SHP77 treated with DMSO at 0.1 percent for 48 hours (cell line): ENCODE results near the gene STX8.
"Not testable (repeated sequence)": the region's sequence is repeated elsewhere in the genome, so short reads cannot be mapped to it uniquely, and the experiment has no call there.

Experiments
- DNase-seq: peaks from one replicate; lab custom pipeline; 2025; lab: John Stamatoyannopoulos, UW

Gene STX8, protein sequence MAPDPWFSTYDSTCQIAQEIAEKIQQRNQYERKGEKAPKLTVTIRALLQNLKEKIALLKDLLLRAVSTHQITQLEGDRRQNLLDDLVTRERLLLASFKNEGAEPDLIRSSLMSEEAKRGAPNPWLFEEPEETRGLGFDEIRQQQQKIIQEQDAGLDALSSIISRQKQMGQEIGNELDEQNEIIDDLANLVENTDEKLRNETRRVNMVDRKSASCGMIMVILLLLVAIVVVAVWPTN

DNA sequence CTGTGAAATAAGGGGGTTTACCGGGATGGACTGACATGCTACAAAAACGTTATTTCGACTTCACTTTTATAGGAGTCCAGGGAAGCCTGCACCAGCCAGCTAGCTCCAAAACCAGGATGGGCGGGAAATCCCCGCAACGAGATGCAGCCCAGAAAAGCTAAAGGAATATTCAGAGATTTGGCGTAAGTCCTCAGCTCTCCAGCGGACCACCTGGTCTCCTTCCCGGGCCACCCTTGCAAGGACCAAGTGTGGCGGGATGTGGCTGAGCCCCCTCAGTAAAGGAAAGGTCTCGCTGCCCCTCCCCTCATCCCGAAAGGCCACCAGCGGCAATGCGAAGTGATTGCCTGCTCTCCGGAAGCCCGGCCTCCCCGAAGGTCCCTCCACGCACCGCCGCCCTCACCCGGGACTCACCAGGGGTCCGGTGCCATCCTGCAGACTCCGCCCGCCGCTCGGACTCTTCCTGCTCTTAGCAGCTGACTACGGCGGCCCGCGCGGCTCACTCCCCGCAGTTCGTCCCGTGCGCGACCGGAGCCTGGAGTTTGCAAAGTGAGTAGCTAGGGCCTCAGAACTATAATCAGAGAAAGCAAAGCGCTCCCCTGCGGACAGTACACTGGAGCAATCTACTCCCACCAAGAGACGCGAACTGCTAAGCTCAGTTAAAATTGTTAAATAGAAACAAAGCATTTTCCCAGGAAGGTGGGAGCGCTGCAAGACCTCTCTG is at the start of gene STX8:
TSS of gene STX8 (minus strand) at position 440 of the 721 bp plus-strand sequence. CDS start at position 428, 12 bp downstream.
- peak; percentile 88 for DNase-seq

DNA sequence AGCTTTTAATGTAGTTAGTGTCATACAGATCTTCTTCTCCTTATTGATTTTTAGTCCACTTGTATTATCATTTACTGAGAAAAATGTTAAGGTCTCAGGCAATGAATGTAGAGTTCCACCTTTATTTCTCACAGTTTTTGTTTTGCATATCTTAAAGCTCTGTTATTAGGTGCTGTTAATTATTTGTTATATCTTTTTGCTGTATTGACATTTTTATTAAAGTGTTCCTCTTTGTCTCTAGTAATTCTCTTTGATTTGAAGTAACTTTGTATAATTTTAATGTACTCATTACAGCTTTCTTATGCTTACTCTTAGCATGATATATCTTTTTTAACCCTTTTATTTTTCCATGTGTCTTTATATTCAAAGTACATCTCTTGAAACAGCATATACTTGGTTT is 47.3 kb upstream of the STX8 start:
- DNase-seq: no peak

DNA sequence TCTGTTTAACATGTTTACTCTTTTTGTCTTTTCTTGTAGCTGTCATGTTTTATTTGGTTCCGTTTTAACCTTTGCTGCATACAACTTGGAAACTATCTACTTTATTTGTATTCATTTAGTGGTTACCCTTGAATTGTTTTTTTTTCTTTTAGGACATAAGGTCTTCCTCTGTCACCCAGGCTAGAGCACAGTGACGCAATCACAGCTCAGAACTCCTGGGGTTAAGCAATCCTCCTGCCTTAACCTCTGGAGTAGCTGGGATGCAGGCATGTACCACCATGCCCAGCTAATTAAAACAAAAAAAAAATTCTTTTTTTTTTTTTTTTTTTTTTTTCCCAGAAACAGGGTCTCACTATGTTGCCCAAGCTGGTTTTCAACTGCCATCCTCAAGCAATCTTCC is 39.9 kb upstream of the STX8 start:
- no peak for DNase-seq

DNA sequence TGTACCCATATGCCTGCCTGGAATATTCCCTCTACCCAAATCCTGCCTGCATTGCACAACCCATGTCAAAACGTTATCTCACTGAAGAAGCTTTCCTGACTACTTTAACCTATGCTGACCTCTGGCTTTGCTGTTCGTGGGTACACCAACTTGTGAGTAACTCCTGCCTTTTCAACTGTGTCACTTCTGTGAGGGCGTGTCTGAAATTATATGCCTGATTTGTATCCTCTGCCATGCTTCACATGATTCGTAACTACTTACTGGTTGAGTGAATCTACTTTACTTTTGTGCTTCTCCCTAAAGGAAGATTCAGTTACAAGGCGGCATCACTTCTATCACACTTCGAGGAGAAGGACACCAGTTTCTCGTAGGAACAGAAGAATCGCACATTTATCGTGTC is 36.4 kb upstream of the STX8 start:
- DNase-seq: no peak

DNA sequence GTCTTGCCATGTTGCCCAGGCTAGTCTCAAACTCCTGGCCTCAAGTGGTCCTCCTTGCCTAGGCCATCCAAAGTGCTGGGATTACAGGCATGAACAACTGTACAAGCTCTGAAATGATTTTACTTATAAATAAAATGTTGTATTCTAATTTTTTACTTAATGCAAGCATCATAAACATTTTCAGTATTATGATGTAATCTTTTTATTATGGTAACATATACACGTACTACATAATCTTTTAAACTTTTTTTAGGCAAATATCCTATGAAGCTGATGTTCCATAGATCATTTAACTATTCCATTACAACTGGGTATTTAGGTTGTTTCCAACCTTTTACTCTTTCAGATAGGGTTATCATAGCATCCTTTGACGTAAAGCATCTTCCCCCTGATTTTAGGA is 35.9 kb upstream of the STX8 start:
- no peak for DNase-seq

DNA sequence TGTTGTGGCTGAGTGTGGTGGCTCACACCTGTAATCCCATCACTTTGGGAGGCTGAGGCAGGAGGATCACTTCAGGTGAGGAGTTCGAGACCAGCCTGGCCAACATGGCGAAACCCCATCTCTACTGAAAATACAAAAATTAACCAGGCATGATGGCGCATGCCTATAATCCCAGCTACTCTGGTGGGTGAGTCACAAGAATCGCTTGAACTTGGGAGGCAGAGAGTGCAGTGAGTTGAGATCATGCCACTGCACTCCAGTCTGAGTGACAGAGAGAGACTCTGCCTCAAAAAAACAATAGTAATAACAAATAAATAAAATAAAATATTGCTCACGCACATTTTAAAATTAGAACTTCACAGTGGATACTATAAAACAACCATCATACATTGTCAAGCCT is 31.4 kb upstream of the STX8 start:
- not testable (repeated sequence) for DNase-seq

DNA sequence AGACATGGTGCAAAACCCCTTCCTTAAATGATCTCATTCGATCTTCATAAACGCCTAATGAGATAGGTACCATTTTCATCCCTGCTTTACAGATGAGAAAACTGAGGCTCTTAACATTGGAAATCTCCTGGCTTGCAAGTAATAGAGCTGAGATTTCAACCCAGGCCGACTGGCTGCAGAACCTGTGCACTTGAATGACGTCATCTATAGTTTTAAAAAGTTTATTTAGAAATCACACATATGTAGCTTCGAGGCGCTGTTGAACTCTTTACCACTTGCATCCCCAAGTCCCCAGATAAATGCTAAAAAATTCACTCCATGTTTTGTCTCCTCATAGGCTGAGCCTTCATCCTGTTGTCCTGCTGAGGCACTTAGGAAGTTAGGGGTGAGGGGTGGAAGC is 30.8 kb upstream of the STX8 start:
- no peak for DNase-seq

DNA sequence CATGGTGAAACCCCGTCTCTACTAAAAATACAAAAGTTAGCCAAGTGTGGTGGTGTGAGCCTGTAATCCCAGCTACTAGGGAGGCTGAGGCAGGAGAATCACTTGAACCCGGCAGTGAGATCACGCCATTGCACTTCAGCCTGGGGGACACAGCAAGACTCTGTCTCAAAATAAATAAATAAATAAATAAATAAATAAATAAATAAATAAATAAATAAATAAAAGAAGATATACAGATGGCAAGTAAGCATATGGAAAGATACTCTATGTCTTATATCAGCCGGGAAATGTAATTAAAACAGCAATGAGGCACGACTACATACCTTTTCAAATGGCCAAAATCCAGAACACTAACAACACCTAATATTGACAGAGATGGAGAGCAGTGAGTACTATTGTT is 29.0 kb upstream of the STX8 start:
- DNase-seq: not testable (repeated sequence)

DNA sequence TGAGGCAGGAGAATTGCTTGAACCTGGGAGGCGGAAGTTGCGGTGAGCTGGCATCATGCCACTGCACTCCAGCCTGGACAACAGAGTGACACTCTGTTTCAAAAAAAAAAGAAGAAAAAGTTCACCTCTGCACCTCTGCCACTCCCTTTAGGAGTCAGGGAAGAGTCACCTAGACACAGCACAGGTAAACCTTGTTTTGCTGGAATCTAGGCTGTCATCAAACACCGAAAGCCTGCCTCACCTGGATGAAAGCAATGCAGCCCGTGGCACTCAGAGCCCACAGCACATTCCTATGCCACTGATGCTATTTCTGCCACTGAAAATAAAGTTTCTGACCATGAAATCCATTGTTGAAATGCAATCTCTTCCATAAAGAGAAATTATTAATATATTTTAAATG is 23.0 kb upstream of the STX8 start:
- no peak for DNase-seq

DNA sequence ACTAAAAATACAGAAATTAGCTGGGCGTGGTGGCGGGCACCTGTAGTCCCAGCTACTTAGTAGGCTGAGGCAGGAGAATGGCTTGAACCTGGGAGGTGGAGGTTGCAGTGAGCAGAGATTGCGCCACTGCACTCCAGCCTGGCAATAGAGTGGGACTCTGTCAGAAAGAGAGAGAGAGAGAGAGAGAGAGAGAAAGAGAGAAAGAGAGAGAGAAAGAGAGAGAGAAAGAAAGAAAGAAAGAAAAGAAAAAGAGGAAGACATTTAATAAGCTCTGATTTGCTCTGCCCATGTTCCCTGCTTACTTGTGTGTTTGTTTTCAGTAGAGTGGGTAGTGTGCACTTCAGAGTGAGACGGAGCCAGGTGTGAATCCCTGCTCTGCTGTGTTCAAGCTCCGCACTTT is 22.0 kb upstream of the STX8 start:
- not testable (repeated sequence) for DNase-seq

DNA sequence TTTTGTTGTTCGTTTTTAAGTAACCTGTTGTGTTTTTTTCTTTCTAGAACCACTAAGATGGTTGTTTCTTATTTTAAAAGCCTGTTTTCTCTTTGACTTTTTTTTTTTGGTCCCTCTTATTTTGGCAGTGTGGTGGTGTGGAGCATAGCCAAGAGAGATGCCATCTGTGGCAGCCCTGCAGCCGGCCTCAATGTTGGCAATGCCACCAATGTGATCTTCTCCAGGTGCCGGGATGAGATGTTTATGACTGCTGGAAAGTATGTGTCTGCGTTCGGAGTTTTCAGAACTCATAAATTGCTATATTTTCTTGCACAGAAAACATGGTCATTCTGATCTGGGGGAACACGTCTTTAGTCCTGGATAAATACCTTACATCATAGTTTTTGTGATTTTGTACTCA is 18.4 kb upstream of the STX8 start:
- no peak for DNase-seq

DNA sequence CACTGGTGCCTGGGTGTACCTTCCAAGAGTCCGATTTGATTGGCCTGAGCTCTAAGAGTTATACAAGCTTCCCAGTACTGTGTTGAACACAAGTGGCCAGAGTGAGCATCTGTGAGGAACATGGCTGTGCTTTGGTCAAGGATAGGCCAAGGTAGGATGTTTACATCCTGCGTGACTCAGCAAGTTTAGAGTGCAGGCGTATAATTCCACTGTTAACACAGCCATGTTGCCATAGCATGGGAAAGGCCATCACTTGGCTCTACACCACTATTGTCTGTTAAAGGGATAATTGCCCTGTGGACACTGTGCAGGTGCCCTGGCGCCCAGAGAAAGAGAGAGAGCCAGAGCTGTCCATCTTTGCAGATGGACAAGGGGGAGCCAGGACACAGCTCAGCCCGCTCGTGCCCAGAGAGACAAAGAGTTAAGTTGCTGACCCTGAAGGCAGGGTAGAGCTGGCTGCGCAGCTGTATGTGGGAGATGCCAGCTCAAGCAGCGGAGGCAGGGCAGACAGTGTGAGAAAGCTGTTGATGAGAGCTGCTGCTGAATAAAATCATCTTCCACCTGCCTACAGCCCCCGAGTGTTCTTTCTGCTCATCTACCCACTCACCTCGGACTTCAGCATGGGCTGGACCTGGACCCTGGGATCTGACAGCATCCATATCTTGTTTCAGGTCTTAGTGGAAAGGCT is 12.5 kb upstream of the STX8 start:
- DNase-seq: no peak

DNA sequence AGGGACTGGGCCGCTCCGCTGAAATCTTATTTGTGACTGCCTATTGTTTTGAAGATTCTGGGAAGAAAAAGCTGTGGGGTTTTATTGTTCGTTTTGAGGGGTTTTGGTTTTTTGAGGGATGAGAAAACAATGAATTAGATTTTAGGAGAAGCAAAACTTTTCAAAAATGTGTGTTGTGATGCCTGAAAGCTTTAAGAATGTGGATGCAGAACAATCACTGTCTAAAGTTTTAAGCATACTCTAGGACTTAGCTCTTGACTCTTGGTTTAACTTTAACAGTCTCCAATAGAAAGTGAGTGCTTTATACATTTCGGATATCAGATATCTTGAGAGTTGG is 1.7 kb upstream of the STX8 start:
- no peak for DNase-seq

DNA sequence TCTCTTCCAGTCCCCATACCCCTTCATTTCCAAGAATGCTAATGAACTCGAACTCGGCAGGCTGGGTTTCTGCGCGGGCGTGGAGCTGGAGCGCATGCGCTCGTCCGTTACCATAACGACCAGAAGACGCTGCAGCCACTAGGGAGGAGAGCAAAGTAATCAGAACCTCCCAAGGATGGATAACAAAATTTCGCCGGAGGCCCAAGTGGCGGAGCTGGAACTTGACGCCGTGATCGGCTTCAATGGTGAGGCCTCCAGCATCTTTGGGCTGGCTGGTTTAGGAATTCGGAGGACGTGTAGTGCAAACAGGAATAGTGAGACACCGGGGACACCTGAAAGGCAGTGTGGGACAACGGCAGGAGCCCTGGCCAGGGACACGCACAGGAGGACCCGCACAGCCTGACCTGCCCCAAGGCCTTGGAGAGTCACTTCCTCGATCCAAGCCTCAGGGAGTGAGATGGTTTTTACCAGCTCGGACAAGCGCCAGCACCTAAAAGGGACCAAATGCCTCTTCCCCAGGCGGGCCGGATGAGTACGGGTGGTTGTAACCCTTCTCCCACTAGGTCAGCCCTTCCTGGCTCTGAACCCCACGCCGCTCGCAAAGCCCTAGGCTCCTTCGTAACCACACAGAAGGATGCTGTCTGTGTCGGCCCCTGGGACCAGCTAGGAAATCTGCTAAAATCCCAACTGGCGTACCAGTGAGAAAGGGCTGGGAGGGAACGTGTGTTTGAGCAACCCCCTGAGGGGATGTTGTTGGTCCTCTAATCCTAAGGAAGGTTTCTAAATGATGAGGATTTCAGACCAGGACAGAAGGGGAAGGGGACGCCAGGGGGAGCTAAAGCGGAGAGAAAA is 1.1 kb upstream of the STX8 start, which contains the start of gene CFAP52:
TSS of gene CFAP52 (plus strand) at position 122 of the 852 bp plus-strand sequence. CDS start at position 176, 54 bp downstream.
- DNase-seq: peak; percentile 64

DNA sequence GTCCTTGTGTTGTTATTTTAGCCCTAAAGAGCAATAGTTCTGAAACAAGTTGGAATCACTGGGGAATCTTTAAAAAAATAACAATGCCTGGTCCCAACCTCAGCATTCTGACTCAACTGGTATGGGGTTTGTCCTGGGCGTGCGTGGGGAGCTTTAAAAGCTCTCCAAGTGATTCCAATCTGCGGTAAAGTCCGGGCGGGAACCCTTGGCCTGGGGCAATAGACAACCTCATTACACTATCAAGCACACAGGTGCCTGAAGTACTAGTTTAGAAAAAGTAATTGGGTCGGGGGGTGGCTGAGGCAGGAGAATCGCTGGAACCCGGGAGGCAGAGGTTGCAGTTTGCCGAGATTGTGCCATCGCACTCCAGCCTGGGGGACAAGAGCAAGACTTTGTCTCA is 4.4 kb downstream of the STX8 start:
- no peak for DNase-seq

DNA sequence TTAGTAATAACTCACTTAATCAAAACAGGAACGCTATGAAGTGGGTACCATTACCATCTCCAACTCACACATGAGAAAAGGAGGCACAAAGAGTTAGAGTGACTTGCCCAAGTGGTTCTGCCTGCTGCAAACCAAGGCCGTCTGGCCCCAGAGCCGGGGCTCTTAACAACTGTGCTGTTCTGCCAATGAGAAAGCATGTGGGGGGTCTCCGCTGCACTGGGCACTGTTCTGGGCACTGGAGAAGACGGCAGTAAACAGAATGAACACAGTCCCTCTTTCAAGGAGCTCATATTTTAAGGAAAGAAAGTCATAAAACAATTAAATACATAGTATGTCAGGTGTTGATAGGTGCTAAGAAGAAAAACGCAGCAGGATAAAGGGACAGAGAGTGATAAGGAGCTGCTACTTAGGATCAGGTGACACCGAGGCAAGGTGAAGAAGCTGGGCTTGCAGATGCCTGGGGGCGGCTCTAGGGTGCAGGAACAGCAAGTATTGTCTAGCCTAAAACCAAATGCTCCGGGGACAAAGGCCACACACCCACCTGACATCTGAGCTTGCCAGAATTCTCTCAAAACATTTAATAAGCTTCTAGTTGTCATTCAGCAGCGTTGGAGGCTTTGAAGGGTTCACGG is 6.5 kb downstream of the STX8 start:
- no peak for DNase-seq

DNA sequence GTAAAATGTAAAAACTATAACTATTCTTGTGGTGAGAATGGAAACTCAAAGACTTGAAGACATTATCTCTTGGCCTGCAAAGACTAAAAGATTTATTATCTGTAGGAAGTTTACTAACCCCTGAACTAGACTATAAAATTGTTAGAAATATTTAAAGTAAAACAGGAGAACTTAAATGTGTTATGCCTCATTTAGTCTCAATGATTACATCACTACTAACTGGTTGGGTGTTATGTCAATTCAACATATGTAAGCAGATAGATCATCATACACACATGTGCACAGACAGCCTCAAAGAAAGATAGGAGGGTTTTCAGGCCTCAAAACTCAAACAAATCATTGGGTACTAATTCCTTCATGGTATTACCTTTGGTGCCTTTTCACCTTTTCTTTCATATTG is 7.6 kb downstream of the STX8 start:
- DNase-seq: no peak

DNA sequence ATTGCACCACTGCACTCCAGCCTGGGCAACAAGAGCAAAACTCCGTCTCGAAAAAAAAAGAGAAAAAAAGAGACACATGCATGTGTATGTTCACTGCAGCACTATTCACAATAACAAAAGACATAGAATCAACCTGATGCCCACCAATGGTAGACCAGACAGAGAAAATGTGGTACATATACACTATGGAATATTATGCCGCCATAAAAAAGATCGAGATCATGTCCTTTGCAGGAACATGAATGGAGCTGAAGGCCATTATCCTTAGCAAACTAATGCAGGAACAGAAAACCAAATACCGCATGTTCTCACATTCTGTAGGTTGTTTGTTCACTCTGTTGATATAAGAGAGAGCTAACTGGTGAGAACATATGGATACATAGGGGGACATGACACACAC is 8.9 kb downstream of the STX8 start:
- DNase-seq: not testable (repeated sequence)

DNA sequence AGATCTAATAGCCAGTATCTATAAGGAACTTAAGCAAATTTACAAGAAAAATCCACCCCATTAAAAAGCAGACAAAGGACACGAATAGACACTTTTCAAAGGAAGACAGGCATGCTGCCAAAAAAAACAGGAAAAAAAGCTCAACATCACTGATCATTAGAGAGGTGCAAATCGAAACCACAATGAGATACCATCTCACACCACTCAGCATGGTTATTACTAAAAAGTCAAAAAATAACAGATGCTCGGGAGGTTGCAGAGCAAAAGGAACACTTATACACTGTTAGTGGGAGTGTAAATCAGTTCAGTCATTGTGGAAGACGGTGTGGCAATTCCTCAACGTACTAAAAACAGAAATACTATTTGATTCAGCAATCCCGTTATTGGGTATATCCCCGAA is 9.6 kb downstream of the STX8 start:
- no peak for DNase-seq

DNA sequence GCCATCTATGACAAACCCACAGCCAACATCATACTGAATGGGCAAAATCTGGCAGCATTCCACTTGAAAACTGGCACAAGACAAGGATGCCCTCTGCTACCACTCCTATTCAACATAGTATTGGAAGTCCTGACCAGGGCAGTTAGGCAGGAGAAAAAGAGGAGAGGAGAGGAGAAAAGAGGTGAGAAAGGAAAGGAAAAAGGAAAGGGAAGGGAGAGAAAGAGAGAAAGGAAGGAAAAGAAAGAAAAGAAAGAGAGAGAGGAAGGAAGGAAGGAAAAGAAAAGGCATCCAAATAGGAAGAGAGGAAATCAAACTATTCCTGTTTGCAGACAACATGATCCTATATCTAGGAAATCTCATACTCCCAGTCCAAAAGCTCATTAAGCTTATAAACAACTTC is 11.5 kb downstream of the STX8 start:
- no peak for DNase-seq

DNA sequence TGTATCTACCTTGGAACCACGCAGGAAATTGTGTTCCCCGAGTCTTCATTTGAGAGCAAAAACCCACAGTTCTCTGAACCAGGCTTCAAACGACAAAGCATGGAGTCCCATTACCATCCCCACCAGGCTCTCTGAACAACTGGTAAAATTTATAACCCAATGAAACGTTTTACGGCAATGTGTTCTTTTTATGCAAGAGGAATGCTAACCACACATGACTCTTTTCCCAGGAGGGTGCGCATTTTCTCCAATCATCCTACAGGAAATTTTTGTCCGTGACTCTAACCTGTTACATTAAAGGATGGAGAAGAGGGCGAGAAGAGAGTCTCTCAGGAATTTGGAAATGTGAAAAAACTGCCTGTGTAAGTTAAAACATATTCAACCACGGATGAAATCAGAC is 17.8 kb downstream of the STX8 start:
- DNase-seq: no peak
